Fibroblast of lung (primary cell): ENCODE data around the gene KRR1. TPM values are rescaled to one million over a fixed set of nuclear protein-coding genes. Genes with fewer than 3 reads are reported as not detected.
A peak's percentile ranks its signal among the peaks of the same experiment; 100 is the strongest.
"Not testable (repeated sequence)": the region's sequence is repeated elsewhere in the genome, so short reads cannot be mapped to it uniquely, and the experiment has no call there.

Experiments used
- DNase-seq, 2 donors: peaks; one replicate each; pipeline versions ENCODE4 v3.0.0 to v3.0.0-alpha.2; 2010; ENCODE audit warnings: low read depth in 2 of 2
- H2AFZ ChIP-seq: 2 replicates; pipeline ENCODE4 v1.5.1; 2012; ENCODE audit warnings: low read length, control low read depth, inconsistent platforms
- H3K27ac ChIP-seq: 2 replicates; pipeline ENCODE4 v1.5.1; 2011; ENCODE audit warnings: low read length, control low read depth; ENCODE audit not compliant: insufficient read depth
- H3K27me3 ChIP-seq: 2 replicates; pipeline ENCODE4 v1.5.1; 2011; ENCODE audit warnings: mild to moderate bottlenecking, low read length; ENCODE audit not compliant: control insufficient read depth, insufficient read depth
- H3K36me3 ChIP-seq: 2 replicates; pipeline ENCODE4 v1.5.1; 2011; ENCODE audit warnings: low read length; ENCODE audit not compliant: control insufficient read depth, insufficient read depth
- H3K4me1 ChIP-seq: 2 replicates; pipeline ENCODE4 v1.5.1; 2011; ENCODE audit warnings: low read length; ENCODE audit not compliant: control insufficient read depth, insufficient read depth; ENCODE audit errors: extremely low read depth
- H3K4me2 ChIP-seq: 2 replicates; pipeline ENCODE4 v1.5.1; 2011; ENCODE audit warnings: low read length, control low read depth; ENCODE audit not compliant: insufficient read depth; ENCODE audit errors: extremely low read depth
- H3K4me3 ChIP-seq, 4 experiments: fragments of 200-600 bp in 1 of 4; sonication (generic) in 1 of 4; replicated peaks in 1 of 4; 2 replicates each; pipeline ENCODE4 v1.5.1; 2011 to 2016; ENCODE audit warnings: low read length in 4 of 4, low read depth in 3 of 4, mild to moderate bottlenecking in 3 of 4, control low read depth in 2 of 4, inconsistent platforms in 1 of 4, mixed read lengths in 1 of 4; ENCODE audit not compliant: insufficient read depth in 1 of 4; ENCODE audit errors: control extremely low read depth in 1 of 4
- H3K79me2 ChIP-seq: 2 replicates; pipeline ENCODE4 v1.5.1; 2012; ENCODE audit warnings: mild to moderate bottlenecking, low read length, inconsistent platforms; ENCODE audit not compliant: control insufficient read depth, insufficient read depth
- H3K9ac ChIP-seq: 2 replicates; pipeline ENCODE4 v1.5.1; 2011; ENCODE audit warnings: mild to moderate bottlenecking, low read length, control low read depth; ENCODE audit not compliant: insufficient read depth
- H3K9me3 ChIP-seq: 2 replicates; pipeline ENCODE4 v1.5.1; 2012; ENCODE audit warnings: low read depth, low read length; ENCODE audit not compliant: control insufficient read depth, insufficient read depth
- H4K20me1 ChIP-seq: 2 replicates; pipeline ENCODE4 v1.5.1; 2011; ENCODE audit warnings: low read length; ENCODE audit not compliant: control insufficient read depth, insufficient read depth; ENCODE audit errors: extremely low read depth
- EZH2 ChIP-seq: IDR thresholded peaks from 2 replicates; pipeline ENCODE4 v1.5.1; 2012; ENCODE audit warnings: low read length, control low read depth, mild to moderate bottlenecking; ENCODE audit errors: missing control alignments
- polyA plus RNA-seq, 2 donors: library from polyadenylated mRNA; depleted of rRNA in 1 of 2; stranded (reverse) in 1 of 2; unstranded in 1 of 2; fragments of >200 nt; gene quantifications; 2 replicates each; pipeline ENCODE4 v1.2.1, GENCODE V29; 2011 to 2012; ENCODE audit warnings: missing spikeins in 1 of 2
- total RNA-seq: library from RNA; depleted of rRNA; stranded (reverse); fragments of >200 nt; gene quantifications from 2 replicates; pipeline ENCODE4 v1.2.1, GENCODE V29; 2014
- TF ChIP-seq, protein P1 (sequence below), 2 donors: IDR thresholded peaks in 1 of 2; conservative IDR thresholded peaks in 1 of 2; 1 replicate in 1 of 2; 2 replicates in 1 of 2; pipeline ENCODE4 v1.5.1; 2011 to 2012; ENCODE audit warnings: low read length in 2 of 2, control low read depth in 1 of 2, inconsistent platforms in 1 of 2, low read depth in 1 of 2, mild to moderate bottlenecking in 1 of 2

The KRR1 gene
- total and polyA plus RNA-seq, 2 donors (not counting 1 experiment from before 2014, with no cell fraction given) = 46.9 to 49.7 TPM

DNA sequence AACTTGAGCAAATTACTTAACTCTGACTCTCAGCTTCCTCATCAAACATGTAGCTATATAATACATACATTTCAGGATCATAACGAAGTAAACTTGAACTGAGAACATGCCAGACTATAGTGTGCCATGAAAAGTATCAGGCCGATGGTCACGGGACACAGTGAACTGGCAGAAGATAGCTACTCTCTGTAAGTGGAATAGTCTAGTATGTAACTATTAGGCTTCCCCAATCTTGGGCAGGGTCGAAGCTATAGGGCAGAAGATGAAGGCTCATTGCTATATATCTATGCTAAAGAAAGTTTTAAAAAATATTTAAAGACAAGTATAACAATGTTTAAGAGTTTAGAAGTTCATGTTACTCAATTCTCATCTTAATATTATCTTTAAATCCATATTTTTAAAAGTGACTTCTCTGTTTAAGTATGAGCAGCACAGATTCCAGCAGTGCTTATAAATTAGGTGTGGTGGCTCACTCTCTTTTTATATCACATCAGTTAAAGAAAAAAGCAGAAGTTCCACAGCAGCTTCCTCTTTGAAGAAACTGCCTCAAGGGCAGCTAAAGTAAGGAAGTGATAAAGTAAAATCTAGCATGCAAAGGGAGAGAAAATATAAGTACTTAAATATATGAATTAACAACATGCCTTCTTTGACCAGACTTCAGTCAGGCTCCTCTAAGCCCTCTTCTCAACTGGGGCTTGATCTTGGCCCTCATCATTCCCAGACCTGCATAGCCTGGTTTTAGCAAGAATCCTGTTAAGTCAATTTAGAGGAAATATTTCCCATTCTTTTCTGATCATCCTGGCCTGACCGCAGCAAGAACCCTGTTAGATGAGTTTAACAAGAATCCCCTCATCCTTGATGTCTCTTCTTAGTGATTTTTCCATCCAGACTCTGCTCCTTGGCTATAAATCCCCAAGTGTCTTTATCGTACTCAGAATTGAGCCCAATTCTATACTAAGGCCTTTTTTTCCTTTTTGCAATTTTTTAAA is 39.2 kb downstream of the KRR1 start:
- no peaks in the 10 kb centered on the region for H3K27me3 ChIP-seq
- H4K20me1 ChIP-seq = no peaks in the 10 kb centered on the region
- TF ChIP-seq EZH2 = no peak
- TF ChIP-seq, protein P1, sequence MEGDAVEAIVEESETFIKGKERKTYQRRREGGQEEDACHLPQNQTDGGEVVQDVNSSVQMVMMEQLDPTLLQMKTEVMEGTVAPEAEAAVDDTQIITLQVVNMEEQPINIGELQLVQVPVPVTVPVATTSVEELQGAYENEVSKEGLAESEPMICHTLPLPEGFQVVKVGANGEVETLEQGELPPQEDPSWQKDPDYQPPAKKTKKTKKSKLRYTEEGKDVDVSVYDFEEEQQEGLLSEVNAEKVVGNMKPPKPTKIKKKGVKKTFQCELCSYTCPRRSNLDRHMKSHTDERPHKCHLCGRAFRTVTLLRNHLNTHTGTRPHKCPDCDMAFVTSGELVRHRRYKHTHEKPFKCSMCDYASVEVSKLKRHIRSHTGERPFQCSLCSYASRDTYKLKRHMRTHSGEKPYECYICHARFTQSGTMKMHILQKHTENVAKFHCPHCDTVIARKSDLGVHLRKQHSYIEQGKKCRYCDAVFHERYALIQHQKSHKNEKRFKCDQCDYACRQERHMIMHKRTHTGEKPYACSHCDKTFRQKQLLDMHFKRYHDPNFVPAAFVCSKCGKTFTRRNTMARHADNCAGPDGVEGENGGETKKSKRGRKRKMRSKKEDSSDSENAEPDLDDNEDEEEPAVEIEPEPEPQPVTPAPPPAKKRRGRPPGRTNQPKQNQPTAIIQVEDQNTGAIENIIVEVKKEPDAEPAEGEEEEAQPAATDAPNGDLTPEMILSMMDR (conservative IDR thresholded peaks at IDR 0.05 in 1 of 2, IDR thresholded peaks at IDR 0.05 in 1 of 2; ENCODE audit: low read depth in 1 of 2, low read length in 2 of 2) = no peak
- H3K4me1 ChIP-seq = no peaks in the 10 kb centered on the region
- no peaks in the 10 kb centered on the region for H3K9me3 ChIP-seq
- no peak overlapping the region for H2AFZ ChIP-seq
- H3K9ac ChIP-seq = no peak overlapping the region
- H3K36me3 ChIP-seq = no peaks in the 10 kb centered on the region
- no peak overlapping the region for H3K4me2 ChIP-seq
- no peaks in the 10 kb centered on the region for H3K79me2 ChIP-seq
- no peak overlapping the region for H3K27ac ChIP-seq
- DNase-seq = no peak
- no peak overlapping the region for H3K4me3 ChIP-seq

- H3K36me3 ChIP-seq = no peaks in the 10 kb centered on the region
- no peak overlapping the region for H2AFZ ChIP-seq
- no peaks in the 10 kb centered on the region for H3K4me1 ChIP-seq
- TF ChIP-seq, protein P1 (conservative IDR thresholded peaks at IDR 0.05 in 1 of 2, IDR thresholded peaks at IDR 0.05 in 1 of 2; ENCODE audit: low read depth in 1 of 2, low read length in 2 of 2) = no peak
- no peak for TF ChIP-seq EZH2
- no peaks in the 10 kb centered on the region for H3K9me3 ChIP-seq
- no peak overlapping the region for H3K9ac ChIP-seq
- H3K4me3 ChIP-seq = no peak overlapping the region
- no peaks in the 10 kb centered on the region for H3K27me3 ChIP-seq
- H3K27ac ChIP-seq = no peak overlapping the region
- DNase-seq = peak in 1 of 2 donors; percentile 26
- no peaks in the 10 kb centered on the region for H4K20me1 ChIP-seq
- H3K79me2 ChIP-seq = no peaks in the 10 kb centered on the region
- H3K4me2 ChIP-seq = no peak overlapping the region
Measured at GRCh38 chr12:75460204-75460603, 51.2 kb downstream of the KRR1 start.

GRCh38 chr12:75459755-75460154 is 51.7 kb downstream of the KRR1 start:
- no peaks in the 10 kb centered on the region for H3K4me1 ChIP-seq
- H3K79me2 ChIP-seq = no peaks in the 10 kb centered on the region
- no peaks in the 10 kb centered on the region for H3K36me3 ChIP-seq
- no peak overlapping the region for H3K9ac ChIP-seq
- TF ChIP-seq, protein P1 (conservative IDR thresholded peaks at IDR 0.05 in 1 of 2, IDR thresholded peaks at IDR 0.05 in 1 of 2; ENCODE audit: low read depth in 1 of 2, low read length in 2 of 2) = no peak
- TF ChIP-seq EZH2 = no peak
- H3K4me2 ChIP-seq = no peak overlapping the region
- DNase-seq = no peak
- no peak overlapping the region for H2AFZ ChIP-seq
- no peaks in the 10 kb centered on the region for H4K20me1 ChIP-seq
- no peaks in the 10 kb centered on the region for H3K9me3 ChIP-seq
- H3K4me3 ChIP-seq = no peak overlapping the region
- no peaks in the 10 kb centered on the region for H3K27me3 ChIP-seq
- H3K27ac ChIP-seq = no peak overlapping the region

- not testable (repeated sequence) for DNase-seq, H3K27ac ChIP-seq, H2AFZ ChIP-seq, H4K20me1 ChIP-seq, H3K4me3 ChIP-seq, H3K36me3 ChIP-seq, H3K9ac ChIP-seq, H3K79me2 ChIP-seq, H3K4me2 ChIP-seq, H3K9me3 ChIP-seq, H3K4me1 ChIP-seq, H3K27me3 ChIP-seq
Measured at GRCh38 chr12:75457866-75458265, 53.5 kb downstream of the KRR1 start.
